Ishikawa (cell line): ENCODE data around the gene APBB3.

Source experiments
- CREB1 ChIP-seq: IDR thresholded peaks from 2 replicates; pipeline ENCODE4 v1.6.1; 2012; ENCODE audit warnings: low read depth
- FOXM1 ChIP-seq: IDR thresholded peaks from 2 replicates; pipeline ENCODE4 v1.6.1; 2012; ENCODE audit warnings: low read depth, borderline replicate concordance
- RAD21 ChIP-seq: IDR thresholded peaks from 2 replicates; pipeline ENCODE4 v1.6.1; 2012; ENCODE audit warnings: low read depth
- TAF1 ChIP-seq: IDR thresholded peaks from 2 replicates; pipeline ENCODE4 v1.6.1; 2012; ENCODE audit warnings: low read depth, mild to moderate bottlenecking
- TCF12 ChIP-seq: IDR thresholded peaks from 2 replicates; pipeline ENCODE4 v1.6.1; 2012; ENCODE audit warnings: low read depth
- TEAD4 ChIP-seq: IDR thresholded peaks from 2 replicates; pipeline ENCODE4 v1.6.1; 2012
- TF ChIP-seq, protein P1 (sequence below): IDR thresholded peaks from 2 replicates; pipeline ENCODE4 v1.6.1; 2012
- TF ChIP-seq, protein P2 (sequence below): IDR thresholded peaks from 2 replicates; pipeline ENCODE4 v1.6.1; 2012; ENCODE audit warnings: low read depth, mild to moderate bottlenecking
- TF ChIP-seq, protein P3 (sequence below): IDR thresholded peaks from 2 replicates; pipeline ENCODE4 v1.6.1; 2012

DNA sequence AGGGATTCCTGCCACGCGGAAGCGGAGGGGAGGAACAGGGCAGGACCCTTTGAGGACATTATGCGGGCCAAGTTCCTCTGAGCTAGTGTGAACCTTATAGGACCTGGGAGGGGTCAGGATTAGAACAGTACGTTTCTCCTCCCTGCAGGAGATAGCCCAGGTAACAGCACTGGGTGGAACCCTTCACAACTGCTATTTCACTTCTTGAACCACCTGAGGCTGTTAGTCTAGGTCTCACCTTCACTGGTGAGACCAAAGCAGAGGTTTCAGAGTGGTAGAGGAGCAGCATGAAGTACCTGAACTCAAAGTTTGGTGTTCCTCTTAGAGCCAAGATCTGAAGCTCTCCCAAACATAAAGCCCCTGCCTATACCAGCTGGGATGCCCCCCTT lies 16.1 kb downstream of the APBB3 start:
- TF ChIP-seq, protein P1, sequence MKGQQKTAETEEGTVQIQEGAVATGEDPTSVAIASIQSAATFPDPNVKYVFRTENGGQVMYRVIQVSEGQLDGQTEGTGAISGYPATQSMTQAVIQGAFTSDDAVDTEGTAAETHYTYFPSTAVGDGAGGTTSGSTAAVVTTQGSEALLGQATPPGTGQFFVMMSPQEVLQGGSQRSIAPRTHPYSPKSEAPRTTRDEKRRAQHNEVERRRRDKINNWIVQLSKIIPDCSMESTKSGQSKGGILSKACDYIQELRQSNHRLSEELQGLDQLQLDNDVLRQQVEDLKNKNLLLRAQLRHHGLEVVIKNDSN, result no peak
- TF ChIP-seq RAD21 (no peak), CREB1 (no peak), TEAD4 (no peak), TCF12 (no peak), TAF1 (no peak), FOXM1 (no peak)
- TF ChIP-seq, protein P2, sequence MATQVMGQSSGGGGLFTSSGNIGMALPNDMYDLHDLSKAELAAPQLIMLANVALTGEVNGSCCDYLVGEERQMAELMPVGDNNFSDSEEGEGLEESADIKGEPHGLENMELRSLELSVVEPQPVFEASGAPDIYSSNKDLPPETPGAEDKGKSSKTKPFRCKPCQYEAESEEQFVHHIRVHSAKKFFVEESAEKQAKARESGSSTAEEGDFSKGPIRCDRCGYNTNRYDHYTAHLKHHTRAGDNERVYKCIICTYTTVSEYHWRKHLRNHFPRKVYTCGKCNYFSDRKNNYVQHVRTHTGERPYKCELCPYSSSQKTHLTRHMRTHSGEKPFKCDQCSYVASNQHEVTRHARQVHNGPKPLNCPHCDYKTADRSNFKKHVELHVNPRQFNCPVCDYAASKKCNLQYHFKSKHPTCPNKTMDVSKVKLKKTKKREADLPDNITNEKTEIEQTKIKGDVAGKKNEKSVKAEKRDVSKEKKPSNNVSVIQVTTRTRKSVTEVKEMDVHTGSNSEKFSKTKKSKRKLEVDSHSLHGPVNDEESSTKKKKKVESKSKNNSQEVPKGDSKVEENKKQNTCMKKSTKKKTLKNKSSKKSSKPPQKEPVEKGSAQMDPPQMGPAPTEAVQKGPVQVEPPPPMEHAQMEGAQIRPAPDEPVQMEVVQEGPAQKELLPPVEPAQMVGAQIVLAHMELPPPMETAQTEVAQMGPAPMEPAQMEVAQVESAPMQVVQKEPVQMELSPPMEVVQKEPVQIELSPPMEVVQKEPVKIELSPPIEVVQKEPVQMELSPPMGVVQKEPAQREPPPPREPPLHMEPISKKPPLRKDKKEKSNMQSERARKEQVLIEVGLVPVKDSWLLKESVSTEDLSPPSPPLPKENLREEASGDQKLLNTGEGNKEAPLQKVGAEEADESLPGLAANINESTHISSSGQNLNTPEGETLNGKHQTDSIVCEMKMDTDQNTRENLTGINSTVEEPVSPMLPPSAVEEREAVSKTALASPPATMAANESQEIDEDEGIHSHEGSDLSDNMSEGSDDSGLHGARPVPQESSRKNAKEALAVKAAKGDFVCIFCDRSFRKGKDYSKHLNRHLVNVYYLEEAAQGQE, result no peak
- TF ChIP-seq, protein P3, sequence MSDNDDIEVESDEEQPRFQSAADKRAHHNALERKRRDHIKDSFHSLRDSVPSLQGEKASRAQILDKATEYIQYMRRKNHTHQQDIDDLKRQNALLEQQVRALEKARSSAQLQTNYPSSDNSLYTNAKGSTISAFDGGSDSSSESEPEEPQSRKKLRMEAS, result no peak
